HUES64 (cell line): Measurements from ENCODE around the gene SDCCAG8.

ENCODE experiments used
- H3K27ac ChIP-seq: 2 replicates; pipeline ENCODE4 v1.7.0; 2013; ENCODE audit warnings: low read depth, low read length, inconsistent platforms
- H3K27me3 ChIP-seq: 2 replicates; pipeline ENCODE4 v1.6.1; 2013; ENCODE audit warnings: mild to moderate bottlenecking, low read length; ENCODE audit not compliant: insufficient read depth
- H3K36me3 ChIP-seq: 2 replicates; pipeline ENCODE4 v1.6.1; 2013; ENCODE audit warnings: mild to moderate bottlenecking, low read length; ENCODE audit not compliant: insufficient read depth
- H3K4me1 ChIP-seq: 2 replicates; pipeline ENCODE4 v1.6.1; 2013; ENCODE audit warnings: mild to moderate bottlenecking, low read length, moderate library complexity; ENCODE audit not compliant: insufficient read depth
- H3K4me3 ChIP-seq: 2 replicates; pipeline ENCODE4 v1.5.1; 2013; ENCODE audit warnings: mild to moderate bottlenecking, low read length, moderate library complexity
- H3K9ac ChIP-seq: 2 replicates; pipeline ENCODE4 v1.6.1; 2013; ENCODE audit warnings: mild to moderate bottlenecking, low read depth, low read length
- H3K9me3 ChIP-seq: 2 replicates; pipeline ENCODE4 v1.6.1; 2013; ENCODE audit warnings: low read depth, low read length; ENCODE audit not compliant: insufficient read depth
- WGBS: fragments of 150-250, 120-280 bp; methylation state at CpG from one replicate; pipeline ENCODE4 v1.1.7; 2013; ENCODE audit warnings: missing lambda C conversion rate; 5-methylcytosine and 5-hydroxymethylcytosine counted together

SDCCAG8 gene

DNA sequence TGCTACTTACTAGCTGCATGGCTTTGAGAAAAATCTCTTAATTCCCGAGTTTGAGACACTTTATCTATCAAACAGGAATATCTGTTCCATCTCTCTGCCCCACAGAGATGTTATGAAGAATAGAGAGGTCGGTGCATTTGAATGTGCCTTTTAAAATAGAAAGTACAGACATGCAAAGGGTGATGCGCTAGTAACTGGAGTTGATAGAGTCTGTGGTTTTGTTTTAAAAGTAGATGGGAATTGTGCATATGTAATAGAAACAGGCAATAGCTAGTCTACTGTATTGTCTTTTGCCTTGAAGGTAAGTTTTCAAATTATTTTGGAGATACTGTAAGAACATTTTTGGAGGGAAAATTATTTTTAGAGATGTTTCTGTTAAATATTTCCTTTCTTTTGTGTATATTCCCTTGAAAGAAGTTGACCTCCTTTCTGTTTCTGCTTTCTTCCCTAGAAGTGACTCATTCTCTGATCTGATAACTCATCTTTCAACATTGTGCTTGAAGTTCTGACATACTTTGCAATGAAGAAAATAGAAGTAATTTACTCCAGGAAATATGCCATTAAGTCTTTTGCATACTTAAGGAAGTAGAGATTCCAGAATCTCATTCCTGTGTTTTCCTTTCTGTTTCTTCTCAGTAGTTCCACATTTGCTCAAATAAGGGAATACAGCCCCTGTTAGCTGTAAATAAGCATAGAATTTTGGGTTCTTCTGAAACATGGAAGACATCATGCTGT is 151.6 kb downstream of the SDCCAG8 start:
- 90% methylated on average over 3 of the region's 3 CpGs for WGBS
- H3K4me3 ChIP-seq: no peak overlapping the region
- no peaks in the 10 kb centered on the region for H3K27me3 ChIP-seq
- no peaks in the 10 kb centered on the region for H3K9me3 ChIP-seq
- H3K27ac ChIP-seq: no peak overlapping the region
- no peaks in the 10 kb centered on the region for H3K36me3 ChIP-seq
- peaks cover 13% of the 10 kb centered on the region for H3K4me1 ChIP-seq
- no peak overlapping the region for H3K9ac ChIP-seq

DNA sequence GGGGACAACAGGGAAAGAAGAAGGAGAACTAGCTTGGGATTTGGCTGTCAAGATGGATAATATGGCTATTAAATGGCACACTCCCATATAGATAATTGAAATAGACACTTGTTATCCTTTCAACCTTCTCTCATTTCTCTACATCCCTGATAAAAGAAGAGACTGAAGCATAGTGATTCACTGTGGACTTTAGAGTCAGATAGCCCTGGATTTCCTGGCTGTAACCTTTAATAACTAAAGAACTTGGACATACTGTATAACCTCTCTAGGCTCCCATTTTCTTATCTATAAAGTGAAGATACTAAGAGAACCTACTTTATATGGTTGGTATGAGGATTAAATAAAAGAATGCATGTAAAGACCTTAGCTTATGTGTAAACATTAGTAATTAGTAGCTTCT is 152.6 kb downstream of the SDCCAG8 start:
- Histone ChIP-seq H3K4me3 (no peak overlapping the region), H3K9ac (no peak overlapping the region), H3K4me1 (peaks cover 13% of the 10 kb centered on the region), H3K27me3 (no peaks in the 10 kb centered on the region), H3K36me3 (no peaks in the 10 kb centered on the region), H3K27ac (no peak overlapping the region), H3K9me3 (no peaks in the 10 kb centered on the region)

DNA sequence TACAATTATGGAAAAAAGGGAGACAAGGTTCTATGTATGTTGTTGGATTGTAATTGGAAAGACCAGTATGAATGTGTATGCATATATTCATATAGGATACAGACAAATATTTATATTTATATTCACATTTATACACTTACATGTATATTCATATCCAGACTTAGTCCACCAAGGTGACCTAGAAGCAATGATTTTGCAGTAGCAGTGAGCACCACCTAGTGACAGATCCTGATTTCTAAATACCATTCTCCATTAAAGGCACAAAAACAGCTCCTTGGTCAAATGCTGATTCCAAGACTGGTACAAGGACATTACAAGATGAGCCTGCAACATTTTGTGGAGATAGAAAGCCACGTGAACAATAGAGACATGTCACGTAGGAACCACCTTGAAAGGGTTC is 153.4 kb downstream of the SDCCAG8 start:
- no peaks in the 10 kb centered on the region for H3K27me3 ChIP-seq
- no peak overlapping the region for H3K9ac ChIP-seq
- 77% methylated on average over 2 of the region's 2 CpGs for WGBS
- peaks cover 18% of the 10 kb centered on the region for H3K4me1 ChIP-seq
- H3K27ac ChIP-seq: no peak overlapping the region
- no peaks in the 10 kb centered on the region for H3K9me3 ChIP-seq
- no peak overlapping the region for H3K4me3 ChIP-seq
- H3K36me3 ChIP-seq: no peaks in the 10 kb centered on the region

DNA sequence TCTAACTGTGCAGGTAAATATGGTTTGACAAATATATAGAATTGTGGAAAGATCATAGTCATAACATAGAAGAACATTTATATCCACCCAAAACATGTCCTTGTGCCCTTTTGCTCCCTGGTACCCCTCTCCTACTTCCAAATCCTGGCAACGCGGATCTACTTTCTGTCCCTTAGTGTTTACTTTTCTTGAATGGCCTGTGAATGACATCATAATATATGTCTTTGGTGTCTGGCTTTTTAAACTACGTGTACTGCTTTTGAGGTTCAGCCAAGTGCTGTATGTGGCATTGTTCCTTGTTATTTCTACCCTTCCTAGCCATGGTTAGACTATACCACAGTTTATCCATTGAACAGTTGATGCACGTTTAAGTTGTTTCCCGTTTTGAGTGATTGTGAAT is 155.6 kb downstream of the SDCCAG8 start:
- no peaks in the 10 kb centered on the region for H3K36me3 ChIP-seq
- peaks cover 39% of the 10 kb centered on the region for H3K4me1 ChIP-seq
- H3K27me3 ChIP-seq: no peaks in the 10 kb centered on the region
- H3K9me3 ChIP-seq: no peaks in the 10 kb centered on the region
- no peak overlapping the region for H3K27ac ChIP-seq
- H3K9ac ChIP-seq: no peak overlapping the region
- no peak overlapping the region for H3K4me3 ChIP-seq
- WGBS: 91% methylated on average over 5 of the region's 5 CpGs

- Histone ChIP-seq H3K27me3 (no peaks in the 10 kb centered on the region), H3K4me3 (no peak overlapping the region), H3K27ac (no peak overlapping the region), H3K36me3 (no peaks in the 10 kb centered on the region), H3K9me3 (no peaks in the 10 kb centered on the region), H3K4me1 (peaks cover 26% of the 10 kb centered on the region), H3K9ac (no peak overlapping the region)
- 41% methylated on average over 7 of the region's 8 CpGs for WGBS
Measured at GRCh38 chr1:243413431-243414151, 157.8 kb downstream of the SDCCAG8 start.

DNA sequence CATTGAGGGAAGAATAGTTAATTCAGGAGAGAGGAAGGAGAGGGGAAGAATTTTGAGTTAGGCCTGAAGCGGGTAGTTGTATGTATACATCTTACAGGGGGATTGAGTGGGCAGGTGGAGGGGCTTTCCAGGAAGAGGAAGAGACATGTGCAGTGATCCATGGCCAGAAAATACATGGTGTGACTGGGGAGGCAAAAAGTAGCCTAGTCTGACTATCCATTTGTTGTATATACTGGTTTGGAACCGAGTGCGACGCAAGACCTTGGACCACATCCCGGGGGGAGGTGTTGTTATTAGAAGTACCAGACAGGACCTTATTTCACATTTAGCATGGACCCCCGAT is 158.3 kb downstream of the SDCCAG8 start:
- Histone ChIP-seq H3K9ac (no peak overlapping the region), H3K27ac (no peak overlapping the region), H3K4me3 (no peak overlapping the region), H3K36me3 (no peaks in the 10 kb centered on the region), H3K4me1 (peaks cover 26% of the 10 kb centered on the region), H3K9me3 (no peaks in the 10 kb centered on the region), H3K27me3 (no peaks in the 10 kb centered on the region)
- WGBS: 99% methylated on average over 5 of the region's 6 CpGs

DNA sequence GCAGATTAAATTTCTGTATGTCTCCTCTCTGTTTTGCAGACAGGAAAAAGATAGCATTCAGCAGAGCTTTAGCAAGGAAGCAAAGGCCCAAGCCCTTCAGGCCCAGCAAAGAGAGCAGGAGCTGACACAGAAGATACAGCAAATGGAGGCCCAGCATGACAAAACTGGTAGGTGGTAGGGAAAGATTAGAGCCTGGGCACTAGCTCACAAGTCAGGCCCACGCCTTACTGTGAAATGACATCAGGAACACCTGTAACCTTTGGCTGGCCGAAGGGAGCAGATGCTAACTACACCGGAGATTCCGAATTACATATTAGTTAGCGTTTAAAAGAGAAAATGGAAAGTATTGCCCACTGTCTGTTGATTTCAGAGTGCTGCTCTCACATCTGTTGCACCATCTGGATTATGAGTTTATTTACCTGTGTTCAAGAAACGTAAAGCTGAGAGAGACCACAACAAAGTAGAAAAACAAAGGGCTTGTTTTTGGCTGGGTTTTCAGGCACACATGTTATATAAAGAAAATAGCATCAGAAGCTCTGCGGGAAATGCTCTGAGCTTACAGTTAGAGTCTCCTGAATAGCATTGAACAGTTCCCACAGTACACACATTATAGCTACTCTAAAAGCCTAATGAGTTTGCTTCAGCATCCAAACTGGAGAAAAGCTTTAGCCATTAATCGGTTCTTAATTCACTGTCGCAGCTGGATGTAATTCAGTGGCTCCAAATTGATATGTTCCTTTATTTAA is 160.0 kb downstream of the SDCCAG8 start:
- no peaks in the 10 kb centered on the region for H3K27me3 ChIP-seq
- peaks cover 26% of the 10 kb centered on the region for H3K4me1 ChIP-seq
- no peak overlapping the region for H3K9ac ChIP-seq
- H3K9me3 ChIP-seq: no peaks in the 10 kb centered on the region
- 90% methylated on average over 9 of the region's 9 CpGs for WGBS
- no peak overlapping the region for H3K27ac ChIP-seq
- H3K4me3 ChIP-seq: no peak overlapping the region
- no peaks in the 10 kb centered on the region for H3K36me3 ChIP-seq

DNA sequence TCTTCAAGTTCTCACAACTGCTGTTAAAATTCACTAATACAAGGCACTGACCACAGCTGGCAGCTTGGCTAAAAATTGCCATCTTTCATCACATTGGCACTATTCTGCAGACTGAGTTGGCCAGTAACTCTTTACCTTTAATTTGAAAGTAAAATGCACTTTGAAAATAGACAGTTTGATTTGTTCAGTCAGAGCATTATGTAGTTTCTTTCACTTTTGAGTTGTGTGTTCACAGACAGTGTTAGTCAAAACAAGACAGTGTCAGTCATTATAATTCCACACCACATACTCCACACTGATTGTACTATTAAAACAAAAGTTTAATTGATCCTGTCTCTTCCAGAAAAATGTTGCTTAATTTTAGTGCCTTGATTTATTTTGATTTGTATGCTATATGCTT is 160.7 kb downstream of the SDCCAG8 start:
- Histone ChIP-seq H3K4me1 (peaks cover 30% of the 10 kb centered on the region), H3K27me3 (no peaks in the 10 kb centered on the region), H3K9ac (no peak overlapping the region), H3K4me3 (no peak overlapping the region), H3K27ac (no peak overlapping the region), H3K9me3 (no peaks in the 10 kb centered on the region), H3K36me3 (no peaks in the 10 kb centered on the region)

DNA sequence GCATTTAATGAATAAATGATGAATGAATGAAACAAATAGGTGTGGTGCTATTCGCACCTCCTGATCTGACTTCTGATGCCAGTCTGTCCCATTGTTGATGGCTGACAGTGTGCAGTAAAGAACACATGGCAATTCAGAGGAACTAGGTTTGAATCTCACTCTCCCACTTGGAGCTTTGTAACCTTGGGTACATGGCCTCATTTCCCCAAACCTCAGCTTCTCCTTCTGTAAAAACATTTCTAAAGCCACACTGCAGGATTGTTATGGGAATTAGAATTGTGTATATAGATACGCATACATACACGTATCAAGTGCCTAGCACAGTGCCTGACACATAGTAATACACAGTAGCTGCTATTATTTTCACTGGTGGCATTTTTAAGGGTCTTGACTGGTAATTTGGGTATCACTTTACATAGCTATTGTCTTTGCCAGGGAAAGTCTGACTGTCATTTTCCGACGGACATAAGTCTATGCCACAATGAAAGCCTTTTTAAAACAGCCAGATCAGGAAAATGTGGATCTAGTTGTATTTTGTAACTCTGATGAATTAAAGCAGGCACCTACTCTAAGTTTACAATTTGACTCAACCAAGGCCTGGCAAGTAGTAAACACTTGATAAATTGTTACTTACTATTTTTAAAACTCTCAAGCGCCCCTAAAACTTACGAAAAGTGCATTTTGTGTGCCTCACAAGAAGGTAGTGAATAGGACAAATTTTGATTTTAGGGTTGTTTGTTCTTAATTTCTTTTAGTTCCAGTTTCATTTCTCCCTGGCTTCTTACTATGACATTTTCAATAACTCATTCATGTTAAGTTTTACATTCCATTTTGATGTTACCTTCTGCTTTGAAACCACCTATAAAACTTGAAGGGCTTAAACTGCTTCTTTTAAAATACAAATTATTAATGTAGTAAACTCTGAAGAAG is 164.4 kb downstream of the SDCCAG8 start:
- H3K9me3 ChIP-seq: no peaks in the 10 kb centered on the region
- H3K9ac ChIP-seq: no peak overlapping the region
- 92% methylated on average over 7 of the region's 7 CpGs for WGBS
- H3K4me1 ChIP-seq: peaks cover 23% of the 10 kb centered on the region
- H3K27ac ChIP-seq: no peak overlapping the region
- H3K27me3 ChIP-seq: no peaks in the 10 kb centered on the region
- no peak overlapping the region for H3K4me3 ChIP-seq
- H3K36me3 ChIP-seq: no peaks in the 10 kb centered on the region

DNA sequence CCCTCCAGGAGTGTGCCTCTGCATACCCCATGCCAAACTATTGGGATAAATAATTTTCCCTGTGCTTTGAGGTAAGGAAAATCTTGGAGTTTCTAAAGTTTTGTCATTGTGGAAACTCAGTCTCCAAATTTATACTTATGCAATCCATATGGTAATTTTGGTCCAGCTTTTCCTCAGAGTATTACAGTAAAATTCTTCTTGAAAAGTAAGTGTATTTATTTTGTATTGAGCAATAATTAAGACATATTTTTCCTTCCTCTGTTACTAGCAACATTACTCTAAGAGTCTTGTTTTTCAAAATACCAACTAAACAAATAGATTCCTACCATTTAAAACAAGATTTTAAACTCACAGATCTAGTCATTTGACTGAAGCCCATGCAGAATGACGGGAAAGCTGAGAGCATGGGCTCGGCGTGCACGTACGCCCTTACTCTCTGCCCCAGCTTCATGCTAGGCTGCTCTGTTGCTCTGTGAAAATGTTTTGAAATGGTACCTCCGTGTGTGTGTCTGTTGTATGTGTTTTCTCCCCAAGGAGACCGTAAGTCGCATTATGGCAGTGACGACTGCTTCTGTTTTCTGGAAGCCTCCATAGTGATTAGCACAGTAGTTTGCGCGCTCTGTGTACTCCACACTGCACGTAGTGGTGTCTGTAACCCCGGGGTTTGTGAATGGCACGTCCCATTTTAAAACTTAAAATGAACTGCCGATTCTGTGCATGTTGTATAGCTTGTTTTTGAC is 165.3 kb downstream of the SDCCAG8 start:
- 91% methylated on average over 15 of the region's 15 CpGs for WGBS
- no peaks in the 10 kb centered on the region for H3K36me3 ChIP-seq
- no peak overlapping the region for H3K4me3 ChIP-seq
- no peak overlapping the region for H3K9ac ChIP-seq
- no peaks in the 10 kb centered on the region for H3K9me3 ChIP-seq
- no peak overlapping the region for H3K27ac ChIP-seq
- no peaks in the 10 kb centered on the region for H3K27me3 ChIP-seq
- peaks cover 14% of the 10 kb centered on the region for H3K4me1 ChIP-seq
